MM.1S (cell line): ENCODE results near the gene PLVAP.

Experiments
- DNase-seq: peaks from one replicate; pipeline ENCODE4 v3.0.0-alpha.2; 2015
- H2AFZ ChIP-seq: fragments of 300-600 bp; sonication (generic); 2 replicates; pipeline ENCODE4 v1.6.0; 2016; ENCODE audit warnings: antibody characterized with exemption, low read length
- H3F3A ChIP-seq: fragments of 300-600 bp; sonication (generic); 2 replicates; pipeline ENCODE4 v1.6.1; 2016; ENCODE audit warnings: mild to moderate bottlenecking, antibody characterized with exemption, low read length, moderate library complexity, mixed read lengths; ENCODE audit not compliant: insufficient read depth
- H3K27ac ChIP-seq: fragments of 300-600 bp; sonication (generic); 2 replicates; pipeline ENCODE4 v1.5.1; 2016; ENCODE audit warnings: mild to moderate bottlenecking, low read length
- H3K27me3 ChIP-seq: fragments of 300-600 bp; sonication (generic); replicated peaks from 2 replicates; pipeline ENCODE4 v1.6.0; 2016; ENCODE audit warnings: low read length; ENCODE audit not compliant: insufficient read depth
- H3K36me3 ChIP-seq: fragments of 300-600 bp; sonication (generic); replicated peaks from 2 replicates; pipeline ENCODE4 v1.6.1; 2016; ENCODE audit warnings: mild to moderate bottlenecking, low read length, mixed read lengths; ENCODE audit not compliant: insufficient read depth
- H3K4me1 ChIP-seq: fragments of 300-600 bp; sonication (generic); 2 replicates; pipeline ENCODE4 v1.6.1; 2016; ENCODE audit warnings: low read length, mixed read lengths
- H3K4me2 ChIP-seq: fragments of 300-600 bp; sonication (generic); 2 replicates; pipeline ENCODE4 v1.6.0; 2016; ENCODE audit warnings: low read depth, low read length
- H3K4me3 ChIP-seq: fragments of 300-600 bp; sonication (generic); 2 replicates; pipeline ENCODE4 v1.5.1; 2016; ENCODE audit warnings: low read length, mixed read lengths
- H3K79me2 ChIP-seq: fragments of 300-600 bp; sonication (generic); 2 replicates; pipeline ENCODE4 v1.6.1; 2016; ENCODE audit warnings: mixed run types, low read length, mixed read lengths
- H3K9ac ChIP-seq: fragments of 300-600 bp; sonication (generic); 2 replicates; pipeline ENCODE4 v1.6.1; 2016; ENCODE audit warnings: low read length, mixed read lengths
- H3K9me2 ChIP-seq: fragments of 300-600 bp; sonication (generic); replicated peaks from 2 replicates; pipeline ENCODE4 v1.6.1; 2016; ENCODE audit warnings: mild to moderate bottlenecking, low read length, mixed read lengths; ENCODE audit not compliant: insufficient read depth
- H3K9me3 ChIP-seq: fragments of 300-600 bp; sonication (generic); replicated peaks from 2 replicates; pipeline ENCODE4 v1.6.1; 2016; ENCODE audit warnings: mild to moderate bottlenecking, low read length, mixed read lengths; ENCODE audit not compliant: insufficient read depth
- H4K20me1 ChIP-seq: fragments of 300-600 bp; sonication (generic); 2 replicates; pipeline ENCODE4 v1.6.1; 2016; ENCODE audit warnings: mild to moderate bottlenecking, low read length, moderate library complexity, mixed read lengths; ENCODE audit not compliant: insufficient read depth
- CTCF ChIP-seq: fragments of 300-600 bp; sonication (generic); IDR thresholded peaks from 2 replicates; pipeline ENCODE4 v1.5.1; 2016; ENCODE audit warnings: antibody characterized with exemption, low read length, mixed read lengths
- EZH2 ChIP-seq: fragments of 300-600 bp; sonication (generic); optimal IDR thresholded peaks from 2 replicates; pipeline ENCODE3; 2017; ENCODE audit warnings: low read depth, mild to moderate bottlenecking, antibody characterized with exemption, low read length, mixed read lengths
- EZH2phosphoT487 ChIP-seq: fragments of 300-600 bp; sonication (generic); IDR thresholded peaks from 2 replicates; pipeline ENCODE4 v1.6.1; 2018; ENCODE audit warnings: antibody characterized with exemption, low read length

Gene PLVAP

GRCh38 chr19:17421942-17422341 lies 44.8 kb upstream of the PLVAP start:
- H3K27me3 ChIP-seq, result no peaks in the 10 kb centered on the region
- H3K9me3 ChIP-seq, result no peaks in the 10 kb centered on the region
- H3K4me1 ChIP-seq, result peaks cover 3% of the 10 kb centered on the region; the same call in 1 of the 2 replicates
- peaks cover 14% of the 10 kb centered on the region for H3F3A ChIP-seq
- no peaks in the 10 kb centered on the region for H4K20me1 ChIP-seq
- no peak overlapping the region for H3K27ac ChIP-seq
- TF ChIP-seq EZH2, result no peak
- TF ChIP-seq EZH2phosphoT487, result no peak
- no peak for TF ChIP-seq CTCF
- H3K9me2 ChIP-seq, result no peaks in the 10 kb centered on the region
- DNase-seq, result no peak
- H3K79me2 ChIP-seq, result no peaks in the 10 kb centered on the region
- no peak overlapping the region for H3K4me2 ChIP-seq
- no peak overlapping the region for H3K4me3 ChIP-seq
- no peaks in the 10 kb centered on the region for H3K36me3 ChIP-seq
- H2AFZ ChIP-seq, result no peak overlapping the region
- H3K9ac ChIP-seq, result no peak overlapping the region

GRCh38 chr19:17420475-17420924 lies 43.4 kb upstream of the PLVAP start:
- Histone ChIP-seq H3K27me3 (no peaks in the 10 kb centered on the region), H3K9me2 (no peaks in the 10 kb centered on the region), H3K4me2 (peak overlapping the region; percentile 93), H4K20me1 (no peaks in the 10 kb centered on the region), H3K27ac (peak overlapping the region; percentile 1; the same call in 1 of the 2 replicates), H3K4me1 (peaks cover 3% of the 10 kb centered on the region; the same call in 1 of the 2 replicates), H3K79me2 (no peaks in the 10 kb centered on the region), H3F3A (peaks cover 14% of the 10 kb centered on the region), H3K9me3 (no peaks in the 10 kb centered on the region), H2AFZ (peak overlapping the region; percentile 99), H3K4me3 (peak overlapping the region; percentile 77), H3K9ac (peak overlapping the region; percentile 36; the same call in 1 of the 2 replicates), H3K36me3 (no peaks in the 10 kb centered on the region)
- peak; percentile 36 for DNase-seq
- TF ChIP-seq EZH2phosphoT487, result no peak
- peak; percentile 14; the same call in 1 of the 2 replicates for TF ChIP-seq CTCF
- no peak for TF ChIP-seq EZH2

- Histone ChIP-seq H3K27me3 (no peaks in the 10 kb centered on the region), H3K4me1 (peaks cover 3% of the 10 kb centered on the region; the same call in 1 of the 2 replicates), H3K9me2 (no peaks in the 10 kb centered on the region), H3K79me2 (no peaks in the 10 kb centered on the region), H3K9ac (peak within 1 kb of the TSS; percentile 54; the same call in 1 of the 2 replicates), H3K9me3 (no peaks in the 10 kb centered on the region), H4K20me1 (no peaks in the 10 kb centered on the region), H3K36me3 (no peaks in the 10 kb centered on the region), H2AFZ (peak within 1 kb of the TSS; percentile 99), H3K4me3 (peak within 1 kb of the TSS; percentile 77), H3K27ac (peak within 1 kb of the TSS; percentile 49; the same call in 1 of the 2 replicates), H3F3A (peaks cover 14% of the 10 kb centered on the region), H3K4me2 (peak within 1 kb of the TSS; percentile 93)
- DNase-seq, result peak; percentile 99
- TF ChIP-seq EZH2phosphoT487, result no peak
- no peak for TF ChIP-seq EZH2
- TF ChIP-seq CTCF, result no peak
Observed at GRCh38 chr19:17419621-17420474, 42.7 kb upstream of the PLVAP start, which contains the start of gene MVB12A. Gene MVB12A (plus strand): TSS chr19:17420047. CDS start chr19:17420136, 89 bp downstream.
